Osteoblast (primary cell): ENCODE results near the gene OAF. TPM values are rescaled to one million over a fixed set of nuclear protein-coding genes. Genes with fewer than 3 reads are reported as not detected.

ENCODE experiments used
- DNase-seq: peaks from one replicate; pipeline ENCODE4 v3.0.0; 2011; ENCODE audit warnings: low spot score, mixed read lengths; ENCODE audit not compliant: insufficient read length; ENCODE audit errors: missing footprints
- H2AFZ ChIP-seq: 2 replicates; pipeline ENCODE4 v1.6.0; 2011; ENCODE audit warnings: mild to moderate bottlenecking, low read length
- H3K27ac ChIP-seq: 2 replicates; pipeline ENCODE4 v1.5.1; 2011; ENCODE audit warnings: mild to moderate bottlenecking, low read depth, low read length, moderate library complexity
- H3K27me3 ChIP-seq: 2 replicates; pipeline ENCODE4 v1.6.0; 2012; ENCODE audit warnings: mild to moderate bottlenecking, control low read depth, inconsistent platforms, low read length, moderate library complexity; ENCODE audit not compliant: insufficient read depth
- H3K36me3 ChIP-seq: 2 replicates; pipeline ENCODE4 v1.5.1; 2011; ENCODE audit warnings: mild to moderate bottlenecking, low read length, control low read depth, moderate library complexity; ENCODE audit not compliant: insufficient read depth
- H3K4me1 ChIP-seq: 2 replicates; pipeline ENCODE4 v1.5.1; 2011; ENCODE audit warnings: mild to moderate bottlenecking, low read length, control low read depth, moderate library complexity; ENCODE audit not compliant: insufficient read depth
- H3K4me2 ChIP-seq: 2 replicates; pipeline ENCODE4 v1.6.0; 2011; ENCODE audit warnings: mild to moderate bottlenecking, low read length; ENCODE audit not compliant: insufficient read depth
- H3K4me3 ChIP-seq: fragments of 200-600 bp; sonication (generic); 3 replicates; pipeline ENCODE4 v1.5.1; 2012; ENCODE audit warnings: mild to moderate bottlenecking, low read length, inconsistent platforms; ENCODE audit not compliant: insufficient read depth
- H3K79me2 ChIP-seq: 2 replicates; pipeline ENCODE4 v1.6.0; 2012; ENCODE audit warnings: mild to moderate bottlenecking, low read length, control low read depth, inconsistent platforms; ENCODE audit not compliant: insufficient read depth
- H3K9me3 ChIP-seq: 2 replicates; pipeline ENCODE4 v1.5.1; 2011; ENCODE audit warnings: low read depth, low read length, control low read depth
- H4K20me1 ChIP-seq: 2 replicates; pipeline ENCODE4 v1.6.0; 2012; ENCODE audit warnings: mild to moderate bottlenecking, low read length, control low read depth; ENCODE audit not compliant: insufficient read depth
- total RNA-seq: library from RNA; depleted of rRNA; stranded (reverse); fragments of >200 nt; gene quantifications from 2 replicates; pipeline ENCODE4 v1.2.3, GENCODE V29; 2012
- TF ChIP-seq, protein P1 (sequence below): IDR thresholded peaks from 2 replicates; pipeline ENCODE4 v1.5.1; 2011; ENCODE audit warnings: mild to moderate bottlenecking, low read depth, low read length, moderate library complexity; ENCODE audit errors: extremely low read depth

The OAF gene
- total RNA-seq, 1 donor: 7.2 TPM

DNA sequence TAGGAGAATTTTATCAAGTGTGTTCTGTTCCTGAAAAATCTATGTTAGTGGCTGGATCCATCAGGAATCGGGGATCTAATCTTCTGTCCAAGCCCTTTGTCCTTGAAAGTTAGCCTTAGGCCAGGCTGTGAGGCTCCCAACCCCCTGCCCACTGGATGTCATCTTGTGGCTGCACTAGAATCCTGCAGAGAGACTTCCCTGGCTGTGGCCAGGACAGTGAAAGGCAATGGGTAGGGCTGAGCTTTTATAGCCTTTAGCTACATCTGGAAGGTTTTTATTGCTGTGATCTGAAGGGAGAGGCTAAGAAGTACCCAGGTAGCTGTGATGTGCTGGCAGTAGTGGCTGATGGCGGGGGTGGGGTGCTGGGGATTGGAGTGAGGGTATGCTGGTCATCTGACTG, 2.1 kb downstream of the OAF start:
- no peaks in the 10 kb centered on the region for H3K9me3 ChIP-seq
- DNase-seq: no peak
- peaks cover 25% of the 10 kb centered on the region for H3K79me2 ChIP-seq
- H3K4me3 ChIP-seq: peak overlapping the region; percentile 40
- H3K4me1 ChIP-seq: peaks cover 33% of the 10 kb centered on the region
- no peak overlapping the region for H2AFZ ChIP-seq
- H3K27me3 ChIP-seq: no peaks in the 10 kb centered on the region
- H3K27ac ChIP-seq: no peak overlapping the region
- H4K20me1 ChIP-seq: peaks cover 36% of the 10 kb centered on the region
- TF ChIP-seq, protein P1, sequence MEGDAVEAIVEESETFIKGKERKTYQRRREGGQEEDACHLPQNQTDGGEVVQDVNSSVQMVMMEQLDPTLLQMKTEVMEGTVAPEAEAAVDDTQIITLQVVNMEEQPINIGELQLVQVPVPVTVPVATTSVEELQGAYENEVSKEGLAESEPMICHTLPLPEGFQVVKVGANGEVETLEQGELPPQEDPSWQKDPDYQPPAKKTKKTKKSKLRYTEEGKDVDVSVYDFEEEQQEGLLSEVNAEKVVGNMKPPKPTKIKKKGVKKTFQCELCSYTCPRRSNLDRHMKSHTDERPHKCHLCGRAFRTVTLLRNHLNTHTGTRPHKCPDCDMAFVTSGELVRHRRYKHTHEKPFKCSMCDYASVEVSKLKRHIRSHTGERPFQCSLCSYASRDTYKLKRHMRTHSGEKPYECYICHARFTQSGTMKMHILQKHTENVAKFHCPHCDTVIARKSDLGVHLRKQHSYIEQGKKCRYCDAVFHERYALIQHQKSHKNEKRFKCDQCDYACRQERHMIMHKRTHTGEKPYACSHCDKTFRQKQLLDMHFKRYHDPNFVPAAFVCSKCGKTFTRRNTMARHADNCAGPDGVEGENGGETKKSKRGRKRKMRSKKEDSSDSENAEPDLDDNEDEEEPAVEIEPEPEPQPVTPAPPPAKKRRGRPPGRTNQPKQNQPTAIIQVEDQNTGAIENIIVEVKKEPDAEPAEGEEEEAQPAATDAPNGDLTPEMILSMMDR: no peak
- peak overlapping the region; percentile 69 for H3K4me2 ChIP-seq
- H3K36me3 ChIP-seq: no peaks in the 10 kb centered on the region

DNA sequence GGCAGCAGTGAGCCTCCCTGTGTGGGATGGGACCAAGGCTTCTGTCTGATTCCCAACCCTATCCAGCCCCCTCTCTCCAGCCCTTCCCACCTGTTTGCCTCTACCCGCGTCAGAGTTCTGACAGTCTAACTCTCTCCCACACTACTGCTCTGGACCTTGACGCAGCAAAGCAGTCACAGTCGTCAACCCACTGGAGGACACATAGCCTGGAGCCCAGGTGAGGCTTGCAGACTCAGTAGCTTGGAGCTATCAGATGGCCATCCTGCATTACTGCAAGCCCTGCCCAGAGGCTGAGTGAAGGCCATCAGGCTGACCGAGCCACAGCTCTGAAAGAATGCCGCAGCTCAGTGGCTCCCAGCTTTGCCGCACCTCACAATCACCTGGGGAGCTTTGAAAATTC, 3.7 kb downstream of the OAF start:
- peaks cover 28% of the 10 kb centered on the region for H3K4me1 ChIP-seq
- H3K27me3 ChIP-seq: no peaks in the 10 kb centered on the region
- DNase-seq: no peak
- H4K20me1 ChIP-seq: peaks cover 40% of the 10 kb centered on the region
- H3K4me3 ChIP-seq: no peak overlapping the region
- no peak overlapping the region for H3K27ac ChIP-seq
- no peaks in the 10 kb centered on the region for H3K9me3 ChIP-seq
- peaks cover 26% of the 10 kb centered on the region for H3K79me2 ChIP-seq
- no peak overlapping the region for H2AFZ ChIP-seq
- no peak overlapping the region for H3K4me2 ChIP-seq
- TF ChIP-seq, protein P1: no peak
- no peaks in the 10 kb centered on the region for H3K36me3 ChIP-seq

DNA sequence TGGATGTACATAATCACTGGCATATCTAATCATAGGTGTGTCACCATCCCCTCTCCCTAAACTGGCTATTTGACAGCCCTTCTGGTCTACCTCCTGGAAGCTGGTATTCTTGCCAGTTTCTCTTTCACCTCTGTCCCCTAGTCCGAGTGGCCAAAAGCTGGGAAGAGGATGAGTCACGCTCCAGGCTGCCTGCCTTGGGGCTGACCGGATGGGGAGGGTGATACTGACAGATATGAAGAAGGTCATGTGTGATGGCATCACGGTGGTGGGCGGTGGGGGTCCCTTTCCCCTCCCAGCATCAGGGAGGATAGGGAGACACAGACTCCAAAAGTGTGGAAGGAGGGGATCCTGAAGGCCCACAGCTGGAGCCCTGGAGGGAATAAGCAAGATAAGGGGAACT, 4.8 kb downstream of the OAF start:
- Histone ChIP-seq H3K9me3 (no peaks in the 10 kb centered on the region), H3K36me3 (no peaks in the 10 kb centered on the region), H3K4me1 (peaks cover 20% of the 10 kb centered on the region), H4K20me1 (peaks cover 47% of the 10 kb centered on the region), H3K27ac (peak overlapping the region; percentile 23), H3K4me2 (peak overlapping the region; percentile 32), H2AFZ (no peak overlapping the region), H3K79me2 (peaks cover 26% of the 10 kb centered on the region), H3K4me3 (no peak overlapping the region), H3K27me3 (no peaks in the 10 kb centered on the region)
- peak; percentile 98 for DNase-seq
- TF ChIP-seq, protein P1: no peak

DNA sequence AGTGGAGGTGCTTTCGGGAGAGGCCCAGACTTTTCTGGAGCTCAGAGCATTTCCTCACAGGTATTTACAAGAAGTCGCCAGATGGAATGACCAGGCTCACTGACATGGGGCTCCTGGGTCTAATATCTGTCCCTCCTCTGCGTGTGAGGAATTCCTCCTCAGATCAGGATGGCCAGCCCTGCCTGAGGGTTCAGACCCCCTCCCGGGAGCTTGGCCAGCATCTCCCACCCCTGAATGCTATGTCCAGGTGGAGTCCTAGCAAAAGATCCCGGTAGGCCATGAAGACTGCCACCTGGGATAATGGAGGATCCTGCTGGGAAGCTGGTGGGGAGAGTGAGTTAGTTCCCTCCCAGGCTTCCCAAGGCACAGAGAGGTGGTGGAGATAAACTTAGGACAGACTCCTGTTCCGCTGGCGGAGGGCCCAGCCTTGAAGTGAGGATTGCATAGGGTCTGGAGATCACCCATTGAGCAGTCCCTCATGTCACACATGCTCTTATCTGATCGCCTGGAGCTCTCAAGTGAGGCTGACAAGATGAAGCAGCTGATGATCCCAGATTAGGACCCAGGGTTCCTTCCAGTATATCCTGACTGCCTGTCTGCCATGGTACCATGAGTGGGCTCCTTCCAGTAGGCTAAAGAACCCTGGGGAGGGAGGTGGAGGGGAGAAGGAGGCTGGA, 5.7 kb downstream of the OAF start:
- H3K9me3 ChIP-seq: no peaks in the 10 kb centered on the region
- H3K4me2 ChIP-seq: no peak overlapping the region
- no peaks in the 10 kb centered on the region for H3K36me3 ChIP-seq
- H3K4me3 ChIP-seq: no peak overlapping the region
- H2AFZ ChIP-seq: no peak overlapping the region
- H4K20me1 ChIP-seq: peaks cover 46% of the 10 kb centered on the region
- peaks cover 19% of the 10 kb centered on the region for H3K4me1 ChIP-seq
- TF ChIP-seq, protein P1: no peak
- no peak overlapping the region for H3K27ac ChIP-seq
- H3K79me2 ChIP-seq: peaks cover 24% of the 10 kb centered on the region
- no peak for DNase-seq
- H3K27me3 ChIP-seq: no peaks in the 10 kb centered on the region
